Astrocyte (in vitro differentiated cells and primary cell): ENCODE results near the gene SLAMF7. TPM values are rescaled to one million over a fixed set of nuclear protein-coding genes. Genes with fewer than 3 reads are reported as not detected.

Experiments
- DNase-seq: peaks from one replicate; pipeline ENCODE4 v3.0.0-alpha.2; 2010; ENCODE audit warnings: low read depth
- FAIRE-seq: peaks from 2 replicates; lab custom pipeline; 2011; peaks lifted over from hg19 to GRCh38; lab: Jason Lieb, UNC
- H2AFZ ChIP-seq: 2 replicates; pipeline ENCODE4 v1.6.0; 2012; ENCODE audit warnings: low read depth, low read length, inconsistent platforms
- H3K27ac ChIP-seq: 2 replicates; pipeline ENCODE4 v1.5.1; 2011; ENCODE audit warnings: low read depth, low read length, inconsistent platforms
- H3K27me3 ChIP-seq: 2 replicates; pipeline ENCODE4 v1.6.0; 2011; ENCODE audit warnings: low read length, inconsistent platforms; ENCODE audit not compliant: insufficient read depth
- H3K36me3 ChIP-seq: 2 replicates; pipeline ENCODE4 v1.5.1; 2011; ENCODE audit warnings: low read length, inconsistent platforms; ENCODE audit not compliant: insufficient read depth
- H3K4me1 ChIP-seq: 2 replicates; pipeline ENCODE4 v1.5.1; 2011; ENCODE audit warnings: low read length, inconsistent platforms; ENCODE audit not compliant: insufficient read depth
- H3K4me2 ChIP-seq: 2 replicates; pipeline ENCODE4 v1.6.0; 2012; ENCODE audit warnings: low read length, inconsistent platforms
- H3K4me3 ChIP-seq: 2 replicates; pipeline ENCODE4 v1.5.1; 2011; ENCODE audit warnings: low read depth, mild to moderate bottlenecking, low read length, inconsistent platforms; ENCODE audit not compliant: insufficient read depth
- H3K79me2 ChIP-seq: 2 replicates; pipeline ENCODE4 v1.6.0; 2012; ENCODE audit warnings: mild to moderate bottlenecking, low read length, inconsistent platforms; ENCODE audit not compliant: insufficient read depth
- H3K9ac ChIP-seq: 2 replicates; pipeline ENCODE4 v1.6.0; 2012; ENCODE audit warnings: mild to moderate bottlenecking, low read length, inconsistent platforms
- H3K9me3 ChIP-seq: 2 replicates; pipeline ENCODE4 v1.5.1; 2012; ENCODE audit warnings: low read depth, mild to moderate bottlenecking, low read length, inconsistent platforms; ENCODE audit not compliant: insufficient read depth
- H4K20me1 ChIP-seq: 2 replicates; pipeline ENCODE4 v1.6.0; 2012; ENCODE audit warnings: low read length, inconsistent platforms; ENCODE audit not compliant: insufficient read depth
- H3K27ac Mint-ChIP-seq: one replicate; pipeline ENCODE4 v1.8.0; 2021; ENCODE audit warnings: mild to moderate bottlenecking, mixed read lengths; ENCODE audit not compliant: unreplicated experiment
- H3K27me3 Mint-ChIP-seq: one replicate; pipeline ENCODE4 v1.8.0; 2021; ENCODE audit warnings: low read depth, mixed read lengths; ENCODE audit not compliant: unreplicated experiment
- H3K36me3 Mint-ChIP-seq: one replicate; pipeline ENCODE4 v1.8.0; 2021; ENCODE audit warnings: low read depth, mixed read lengths; ENCODE audit not compliant: unreplicated experiment
- H3K4me1 Mint-ChIP-seq: one replicate; pipeline ENCODE4 v1.8.0; 2021; ENCODE audit warnings: low read depth, mixed read lengths; ENCODE audit not compliant: unreplicated experiment
- H3K4me3 Mint-ChIP-seq: one replicate; pipeline ENCODE4 v1.8.0; 2021; ENCODE audit warnings: mild to moderate bottlenecking, moderate library complexity, mixed read lengths; ENCODE audit not compliant: unreplicated experiment
- H3K9me3 Mint-ChIP-seq: one replicate; pipeline ENCODE4 v1.8.0; 2021; ENCODE audit warnings: mild to moderate bottlenecking, mixed read lengths; ENCODE audit not compliant: unreplicated experiment
- CTCF ChIP-seq: IDR thresholded peaks from 2 replicates; pipeline ENCODE4 v1.5.1; 2011; ENCODE audit warnings: low read depth, mild to moderate bottlenecking, inconsistent platforms, low read length, moderate library complexity; ENCODE audit not compliant: insufficient read depth
- EZH2 ChIP-seq: IDR thresholded peaks from 2 replicates; pipeline ENCODE4 v1.6.1; 2012; ENCODE audit warnings: mild to moderate bottlenecking, low read length, inconsistent platforms; ENCODE audit not compliant: insufficient read depth
- total RNA-seq: library from RNA; stranded (reverse); gene quantifications from 2 replicates; pipeline ENCODE4 v1.2.1, GENCODE V29; 2021

SLAMF7 gene
- total RNA-seq, 1 donor from 2014 or later: 0.32 TPM

- no peak for FAIRE-seq
- no peaks in the 10 kb centered on the region for H3K27me3 ChIP-seq
- no peak overlapping the region for H3K4me3 Mint-ChIP-seq
These were observed 17.8 kb downstream of the SLAMF7 start for GRCh38 chr1:160756849-160757201.

GRCh38 chr1:160758521-160758920 lies 19.5 kb downstream of the SLAMF7 start:
- no peaks in the 10 kb centered on the region for H3K4me1 ChIP-seq
- H3K4me3 Mint-ChIP-seq: no peak overlapping the region
- peaks cover 5% of the 10 kb centered on the region for H3K9me3 Mint-ChIP-seq
- no peak overlapping the region for H3K27ac ChIP-seq
- no peak overlapping the region for H3K9ac ChIP-seq
- no peaks in the 10 kb centered on the region for H3K27me3 ChIP-seq
- H3K4me1 Mint-ChIP-seq: no peaks in the 10 kb centered on the region
- H3K9me3 ChIP-seq: no peaks in the 10 kb centered on the region
- no peaks in the 10 kb centered on the region for H4K20me1 ChIP-seq
- no peak overlapping the region for H2AFZ ChIP-seq
- no peak for DNase-seq
- no peaks in the 10 kb centered on the region for H3K36me3 Mint-ChIP-seq
- peaks cover 2% of the 10 kb centered on the region for H3K27me3 Mint-ChIP-seq
- FAIRE-seq: no peak
- TF ChIP-seq EZH2 (no peak), CTCF (no peak)
- no peak overlapping the region for H3K4me3 ChIP-seq
- H3K36me3 ChIP-seq: no peaks in the 10 kb centered on the region
- no peak overlapping the region for H3K27ac Mint-ChIP-seq
- H3K79me2 ChIP-seq: no peaks in the 10 kb centered on the region
- H3K4me2 ChIP-seq: no peak overlapping the region

More at GRCh38 chr1:160756849-160757201, 17.8 kb downstream of the SLAMF7 start:
- no peaks in the 10 kb centered on the region for H3K9me3 ChIP-seq
- H3K4me1 ChIP-seq: no peaks in the 10 kb centered on the region
- H4K20me1 ChIP-seq: no peaks in the 10 kb centered on the region
- no peak for TF ChIP-seq CTCF
- TF ChIP-seq EZH2: no peak
- H3K79me2 ChIP-seq: no peaks in the 10 kb centered on the region
- no peaks in the 10 kb centered on the region for H3K36me3 ChIP-seq
- no peak overlapping the region for H3K27ac Mint-ChIP-seq
- H3K36me3 Mint-ChIP-seq: no peaks in the 10 kb centered on the region
- DNase-seq: no peak
- H3K4me2 ChIP-seq: no peak overlapping the region
- H2AFZ ChIP-seq: no peak overlapping the region
- no peak overlapping the region for H3K9ac ChIP-seq
- no peak overlapping the region for H3K27ac ChIP-seq
- no peak overlapping the region for H3K4me3 ChIP-seq
- peaks cover 3% of the 10 kb centered on the region for H3K4me1 Mint-ChIP-seq
- peaks cover 5% of the 10 kb centered on the region for H3K27me3 Mint-ChIP-seq
- peaks cover 5% of the 10 kb centered on the region for H3K9me3 Mint-ChIP-seq

- no peaks in the 10 kb centered on the region for H3K4me1 Mint-ChIP-seq
- peaks cover 6% of the 10 kb centered on the region for H3K27me3 Mint-ChIP-seq
- no peaks in the 10 kb centered on the region for H3K36me3 Mint-ChIP-seq
- Histone ChIP-seq H3K4me2 (no peak overlapping the region), H3K79me2 (no peaks in the 10 kb centered on the region), H3K36me3 (no peaks in the 10 kb centered on the region), H4K20me1 (no peaks in the 10 kb centered on the region), H3K27ac (no peak overlapping the region), H3K4me3 (no peak overlapping the region), H3K4me1 (no peaks in the 10 kb centered on the region), H3K27me3 (no peaks in the 10 kb centered on the region), H3K9me3 (no peaks in the 10 kb centered on the region), H3K9ac (no peak overlapping the region), H2AFZ (no peak overlapping the region)
- no peak overlapping the region for H3K27ac Mint-ChIP-seq
- DNase-seq (no peak), FAIRE-seq (no peak)
- peaks cover 3% of the 10 kb centered on the region for H3K9me3 Mint-ChIP-seq
- H3K4me3 Mint-ChIP-seq: no peak overlapping the region
- no peak for TF ChIP-seq CTCF
- TF ChIP-seq EZH2: no peak
These were observed 20.7 kb downstream of the SLAMF7 start for GRCh38 chr1:160759740-160760139.
